Heart left ventricle (tissue), 13 donors: ENCODE results near the gene VGLL2.

Source experiments
- CTCF ChIP-seq, 12 donors: fragments of 200-600 bp; sonication (generic) in 4 of 12; IDR thresholded peaks; one replicate each; pipeline versions ENCODE4 v1.5.0 to v1.8.0; 2018 to 2022; ENCODE audit warnings: antibody characterized with exemption in 12 of 12, mild to moderate bottlenecking in 5 of 12
- POLR2A ChIP-seq, 2 donors: fragments of 450-650 bp; IDR thresholded peaks; one replicate each; pipeline ENCODE4 v1.6.1; 2017; ENCODE audit warnings: antibody characterized with exemption in 2 of 2, mild to moderate bottlenecking in 2 of 2, moderate library complexity in 2 of 2
- donor health status: ischemic (EF 13 %, LVEDD 7.1; RV severe dilation, severe dysfunction).
- donor health status: DM: no; HTN: yes; CAD: no.
- donor health status: DM: no; HTN: no; CAD: no.
- donor health status: ischemic (EF 25% LVEDD 6.9; RV normal size, moderate dysfunction).
- donor health status: ischemic (EF 25% LVEDD 5.7; RV mildly dilated, moderate dysfunction).
- donor health status: ischemic (EF 35%, LVEDD 5.7; RV mildly dilated, moderate dysfunction).
- donor health status: nonischemic (EF 11% LVEDD 7.7; RV severe dilation, severe dysfunction).
- donor health status: DM: yes; HTN: yes; CAD: no.
- donor health status: PGD.
- donor health status: ischemic (EF 29% LVEDD 5.4; RV normal size, mild dysfunction).
- donor health status: nonischemic (EF 23%, LVEDD 6.1; RV moderate dilation, normal function).

GRCh38 chr6:117311310-117311709 lies 46.0 kb downstream of the VGLL2 start:
- TF ChIP-seq CTCF (IDR thresholded peaks at IDR 0.05) (no peak), POLR2A (IDR thresholded peaks at IDR 0.05) (no peak)
